Vagina (tissue), 2 donors: ENCODE data around the gene TMEM74B.

Experiments used
- POLR2A ChIP-seq, 2 donors: fragments of 450-650 bp; IDR thresholded peaks; one replicate each; pipeline ENCODE4 v1.6.1; 2017; ENCODE audit warnings: antibody characterized with exemption in 2 of 2, mild to moderate bottlenecking in 2 of 2, moderate library complexity in 2 of 2
- TF ChIP-seq, protein P1 (sequence below), 3 experiments: fragments of 450-650 bp in 2 of 3; fragments of 200-600 bp in 1 of 3; sonication (generic) in 1 of 3; IDR thresholded peaks; one replicate each; pipeline ENCODE4 v1.5.1; 2017 to 2019; ENCODE audit warnings: antibody characterized with exemption in 3 of 3, mild to moderate bottlenecking in 2 of 3, moderate library complexity in 2 of 3

DNA sequence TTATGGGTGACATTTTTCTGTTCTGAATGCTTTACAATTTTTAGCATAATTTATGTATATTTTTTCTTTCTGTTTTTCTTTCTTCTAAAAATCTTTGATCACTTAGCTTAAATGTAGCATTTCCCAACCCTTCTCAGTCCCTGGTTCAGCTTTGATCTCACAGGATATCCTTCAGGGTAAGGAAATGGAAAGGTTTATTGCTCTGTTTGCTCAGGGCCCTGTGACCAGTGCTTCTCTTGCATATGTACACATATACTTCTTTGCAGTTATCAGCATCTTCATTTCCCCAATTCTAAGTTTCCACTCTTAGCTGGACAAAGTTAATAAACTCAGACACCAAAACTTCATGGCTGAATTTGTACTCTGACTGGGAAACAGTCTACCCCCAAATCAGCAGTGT is 30.6 kb downstream of the TMEM74B start:
- TF ChIP-seq, protein P1, sequence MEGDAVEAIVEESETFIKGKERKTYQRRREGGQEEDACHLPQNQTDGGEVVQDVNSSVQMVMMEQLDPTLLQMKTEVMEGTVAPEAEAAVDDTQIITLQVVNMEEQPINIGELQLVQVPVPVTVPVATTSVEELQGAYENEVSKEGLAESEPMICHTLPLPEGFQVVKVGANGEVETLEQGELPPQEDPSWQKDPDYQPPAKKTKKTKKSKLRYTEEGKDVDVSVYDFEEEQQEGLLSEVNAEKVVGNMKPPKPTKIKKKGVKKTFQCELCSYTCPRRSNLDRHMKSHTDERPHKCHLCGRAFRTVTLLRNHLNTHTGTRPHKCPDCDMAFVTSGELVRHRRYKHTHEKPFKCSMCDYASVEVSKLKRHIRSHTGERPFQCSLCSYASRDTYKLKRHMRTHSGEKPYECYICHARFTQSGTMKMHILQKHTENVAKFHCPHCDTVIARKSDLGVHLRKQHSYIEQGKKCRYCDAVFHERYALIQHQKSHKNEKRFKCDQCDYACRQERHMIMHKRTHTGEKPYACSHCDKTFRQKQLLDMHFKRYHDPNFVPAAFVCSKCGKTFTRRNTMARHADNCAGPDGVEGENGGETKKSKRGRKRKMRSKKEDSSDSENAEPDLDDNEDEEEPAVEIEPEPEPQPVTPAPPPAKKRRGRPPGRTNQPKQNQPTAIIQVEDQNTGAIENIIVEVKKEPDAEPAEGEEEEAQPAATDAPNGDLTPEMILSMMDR (IDR thresholded peaks at IDR 0.05): no peak
- no peak for TF ChIP-seq POLR2A (IDR thresholded peaks at IDR 0.05)
